Measurements from ENCODE around the gene C16orf87. TPM values are rescaled to one million over a fixed set of nuclear protein-coding genes. Genes with fewer than 3 reads are reported as not detected.
"Not testable (repeated sequence)": the region's sequence is repeated elsewhere in the genome, so short reads cannot be mapped to it uniquely, and the experiment has no call there.

The C16orf87 gene
- total RNA-seq, 1 experiment from 2014 or later, result 27.1 TPM

- intact Hi-C loops (cut with micrococcal nuclease; ENCODE audit: unreplicated experiment), result no loop called here
- ChIA-PET CTCF (no interaction called here), POLR2A (ENCODE audit: low non-redundant PET) (no interaction called here)
- Histone ChIP-seq H3K9me3 (ENCODE audit: low read depth, low read length, poor library complexity, severe bottlenecking) (no peaks in the 10 kb centered on the region), H3K4me3 (ENCODE audit: low read depth, low read length, poor library complexity, severe bottlenecking) (no peak overlapping the region), H3K36me3 (ENCODE audit: insufficient read depth, low read length, poor library complexity, severe bottlenecking) (no peaks in the 10 kb centered on the region), H3K27ac (ENCODE audit: low read depth, low read length, poor library complexity, severe bottlenecking) (no peak overlapping the region), H3K27me3 (replicated peaks; ENCODE audit: insufficient read depth, low read depth, low read length, poor library complexity) (no peaks in the 10 kb centered on the region), H3K4me1 (ENCODE audit: insufficient read depth, low read length, poor library complexity, severe bottlenecking) (peaks cover 8% of the 10 kb centered on the region)
- TF ChIP-seq CTCF (conservative IDR thresholded peaks at IDR 0.05; ENCODE audit: low read depth, low read length), result no peak
- TF ChIP-seq EZH2 (IDR thresholded peaks at IDR 0.05; ENCODE audit: borderline replicate concordance, low read depth, low read length, poor library complexity, severe bottlenecking), result no peak
- BruUV-seq (replicated peaks), result no TSS peak
- no peak for DNase-seq (ENCODE audit: low spot score)
Measured at GRCh38 chr16:46871597-46871996, 40.6 kb upstream of the C16orf87 start.

- BruUV-seq (replicated peaks); H3K9me3 ChIP-seq (ENCODE audit: low read depth, low read length, poor library complexity, severe bottlenecking); H3K27ac ChIP-seq (ENCODE audit: low read depth, low read length, poor library complexity, severe bottlenecking); H3K36me3 ChIP-seq (ENCODE audit: insufficient read depth, low read length, poor library complexity, severe bottlenecking); H3K27me3 ChIP-seq (replicated peaks; ENCODE audit: insufficient read depth, low read depth, low read length, poor library complexity); DNase-seq (ENCODE audit: low spot score); POLR2A ChIA-PET (ENCODE audit: low non-redundant PET); CTCF ChIA-PET; intact Hi-C loops (cut with micrococcal nuclease; ENCODE audit: unreplicated experiment); H3K4me1 ChIP-seq (ENCODE audit: insufficient read depth, low read length, poor library complexity, severe bottlenecking); H3K4me3 ChIP-seq (ENCODE audit: low read depth, low read length, poor library complexity, severe bottlenecking): not testable (repeated sequence)
Measured at GRCh38 chr16:46868891-46869290, 37.9 kb upstream of the C16orf87 start.

- H3K4me3 ChIP-seq (ENCODE audit: low read depth, low read length, poor library complexity, severe bottlenecking); POLR2A ChIA-PET (ENCODE audit: low non-redundant PET); H3K27ac ChIP-seq (ENCODE audit: low read depth, low read length, poor library complexity, severe bottlenecking); H3K4me1 ChIP-seq (ENCODE audit: insufficient read depth, low read length, poor library complexity, severe bottlenecking); H3K9me3 ChIP-seq (ENCODE audit: low read depth, low read length, poor library complexity, severe bottlenecking); intact Hi-C loops (cut with micrococcal nuclease; ENCODE audit: unreplicated experiment); H3K36me3 ChIP-seq (ENCODE audit: insufficient read depth, low read length, poor library complexity, severe bottlenecking); H3K27me3 ChIP-seq (replicated peaks; ENCODE audit: insufficient read depth, low read depth, low read length, poor library complexity); CTCF ChIA-PET; DNase-seq (ENCODE audit: low spot score); BruUV-seq (replicated peaks): not testable (repeated sequence)
Measured at GRCh38 chr16:46867486-46867885, 36.5 kb upstream of the C16orf87 start.

- intact Hi-C loops (cut with micrococcal nuclease; ENCODE audit: unreplicated experiment), result no loop called here
- Histone ChIP-seq H3K4me1 (ENCODE audit: insufficient read depth, low read length, poor library complexity, severe bottlenecking) (no peaks in the 10 kb centered on the region), H3K9me3 (ENCODE audit: low read depth, low read length, poor library complexity, severe bottlenecking) (no peaks in the 10 kb centered on the region), H3K27ac (ENCODE audit: low read depth, low read length, poor library complexity, severe bottlenecking) (no peak overlapping the region), H3K36me3 (ENCODE audit: insufficient read depth, low read length, poor library complexity, severe bottlenecking) (no peaks in the 10 kb centered on the region), H3K27me3 (replicated peaks; ENCODE audit: insufficient read depth, low read depth, low read length, poor library complexity) (no peaks in the 10 kb centered on the region), H3K4me3 (ENCODE audit: low read depth, low read length, poor library complexity, severe bottlenecking) (no peak overlapping the region)
- ChIA-PET POLR2A (ENCODE audit: low non-redundant PET) (no interaction called here), CTCF (no interaction called here)
- TF ChIP-seq CTCF (conservative IDR thresholded peaks at IDR 0.05; ENCODE audit: low read depth, low read length) (no peak), EZH2 (IDR thresholded peaks at IDR 0.05; ENCODE audit: borderline replicate concordance, low read depth, low read length, poor library complexity, severe bottlenecking) (no peak)
- no peak for DNase-seq (ENCODE audit: low spot score)
- no TSS peak for BruUV-seq (replicated peaks)
Measured at GRCh38 chr16:46866286-46866685, 35.3 kb upstream of the C16orf87 start.

Data from A673 (cell line).